ENCODE results near the gene FRMD4A.

FRMD4A gene

DNA sequence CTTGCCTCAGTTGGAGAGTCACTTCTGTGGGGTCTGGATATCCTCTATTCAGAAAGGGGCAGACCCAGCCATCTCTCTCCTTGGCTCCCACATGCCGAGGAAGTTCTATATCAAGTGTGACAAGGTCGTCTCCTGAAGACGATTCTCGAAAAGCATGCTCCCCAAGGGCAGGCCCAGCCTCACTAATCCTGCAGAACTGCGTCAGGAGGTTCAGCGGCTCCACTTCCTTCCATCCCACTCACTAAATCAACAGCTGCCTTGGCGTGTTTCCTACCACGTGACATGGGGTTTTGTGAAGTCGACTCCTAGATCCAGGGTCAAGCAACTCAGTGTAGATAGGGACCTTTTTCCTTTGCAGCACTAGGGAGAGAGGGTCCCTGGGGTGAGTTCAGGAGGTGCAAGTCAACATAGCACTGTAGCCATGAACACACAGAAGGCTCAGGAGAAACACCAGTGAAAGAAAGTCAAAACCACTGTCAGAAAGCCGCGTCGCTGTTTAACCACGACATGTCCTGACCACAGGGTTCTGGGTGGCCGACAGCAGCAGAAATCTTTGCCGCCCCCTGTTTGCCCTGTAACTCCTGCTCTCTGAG, 587.5 kb downstream of the FRMD4A start:
- DNase-seq = no peak

- no peak for DNase-seq
These were observed 589.3 kb downstream of the FRMD4A start for GRCh38 chr10:13741438-13741837.

DNA sequence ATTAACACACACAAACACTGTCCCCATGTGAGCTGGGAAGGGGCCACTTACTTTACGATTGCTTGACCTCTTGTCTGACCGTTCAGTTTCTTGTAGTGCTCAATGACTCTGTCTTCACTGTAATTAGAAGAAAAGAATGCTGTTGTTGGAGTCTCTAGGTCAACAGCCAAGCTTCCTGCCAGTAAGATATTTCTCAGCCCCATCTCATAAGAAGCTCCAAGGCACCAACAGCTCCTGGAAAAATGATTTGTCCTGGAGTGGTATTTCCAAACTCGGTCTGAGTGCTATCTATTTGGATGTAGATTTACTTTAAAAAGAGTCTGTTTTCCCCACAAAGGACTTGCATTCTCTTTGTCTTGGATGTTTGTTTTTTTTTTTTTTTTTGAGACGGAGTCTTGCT, 590.3 kb downstream of the FRMD4A start:
- no peak for DNase-seq

- DNase-seq = peak; percentile 24
These were observed 591.5 kb downstream of the FRMD4A start for GRCh38 chr10:13739183-13739582.

GRCh38 chr10:13736506-13736905, 594.2 kb downstream of the FRMD4A start:
- DNase-seq = no peak

- DNase-seq = no peak
These were observed 596.6 kb downstream of the FRMD4A start for GRCh38 chr10:13734151-13734550.

GRCh38 chr10:13733071-13733470, 597.7 kb downstream of the FRMD4A start:
- no peak for DNase-seq

- no peak for DNase-seq
These were observed 598.3 kb downstream of the FRMD4A start for GRCh38 chr10:13732465-13732881.

DNA sequence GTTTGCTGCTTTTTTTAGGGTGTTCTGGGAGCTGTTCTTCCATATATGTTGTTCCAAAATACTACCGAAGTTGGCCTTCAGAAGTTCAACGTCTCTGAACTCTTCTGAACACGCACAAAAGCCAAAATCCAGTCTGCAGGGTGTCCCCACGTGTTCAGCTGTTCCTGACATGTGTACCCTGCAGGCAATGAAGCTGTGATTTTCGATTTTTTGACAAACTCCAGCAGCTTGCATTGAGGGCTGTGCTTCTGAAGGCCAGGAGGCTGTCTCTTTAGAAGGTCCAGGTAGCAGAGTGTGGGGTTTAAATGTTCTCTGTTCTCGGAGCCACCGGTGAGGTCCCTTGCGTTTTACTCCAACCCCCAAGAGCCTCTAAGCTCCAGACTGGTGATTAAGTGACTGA, 598.9 kb downstream of the FRMD4A start:
- DNase-seq = no peak

DNA sequence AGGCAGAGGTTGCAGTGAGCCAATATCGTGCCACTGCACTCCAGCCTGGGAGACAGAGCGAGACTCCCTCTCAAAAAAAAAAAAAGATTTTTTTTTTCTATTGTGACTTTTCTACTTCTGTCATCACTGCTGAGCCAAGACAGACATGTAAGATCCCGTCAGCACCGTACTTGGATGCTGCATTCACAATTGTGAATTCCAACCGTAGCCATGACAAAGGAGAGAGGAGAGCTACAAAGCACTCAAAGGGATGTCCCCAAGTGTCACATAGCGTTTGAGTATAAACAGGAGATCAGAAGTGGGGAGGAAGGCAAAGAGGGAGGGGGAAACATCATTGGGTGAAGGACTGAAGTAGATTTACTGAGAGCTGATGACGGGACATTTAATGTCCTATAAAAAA, 599.8 kb downstream of the FRMD4A start:
- no peak for DNase-seq

DNA sequence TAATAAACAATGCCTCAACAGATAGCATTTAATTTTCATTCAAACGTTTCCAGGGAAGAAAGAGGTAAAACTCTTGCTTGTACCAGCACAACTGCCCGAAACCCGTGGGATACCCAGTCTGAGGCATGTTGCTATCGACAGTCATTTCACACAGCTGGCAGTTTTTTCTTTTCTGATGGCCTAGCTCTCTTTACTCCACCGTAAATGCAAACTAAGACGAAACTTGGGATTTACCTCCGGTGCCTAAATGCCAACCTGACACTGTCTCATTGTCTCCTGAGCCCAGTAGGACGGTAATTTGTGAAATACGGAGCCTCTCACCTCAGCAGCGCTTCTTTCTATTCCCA, 600.4 kb downstream of the FRMD4A start:
- DNase-seq = no peak

DNA sequence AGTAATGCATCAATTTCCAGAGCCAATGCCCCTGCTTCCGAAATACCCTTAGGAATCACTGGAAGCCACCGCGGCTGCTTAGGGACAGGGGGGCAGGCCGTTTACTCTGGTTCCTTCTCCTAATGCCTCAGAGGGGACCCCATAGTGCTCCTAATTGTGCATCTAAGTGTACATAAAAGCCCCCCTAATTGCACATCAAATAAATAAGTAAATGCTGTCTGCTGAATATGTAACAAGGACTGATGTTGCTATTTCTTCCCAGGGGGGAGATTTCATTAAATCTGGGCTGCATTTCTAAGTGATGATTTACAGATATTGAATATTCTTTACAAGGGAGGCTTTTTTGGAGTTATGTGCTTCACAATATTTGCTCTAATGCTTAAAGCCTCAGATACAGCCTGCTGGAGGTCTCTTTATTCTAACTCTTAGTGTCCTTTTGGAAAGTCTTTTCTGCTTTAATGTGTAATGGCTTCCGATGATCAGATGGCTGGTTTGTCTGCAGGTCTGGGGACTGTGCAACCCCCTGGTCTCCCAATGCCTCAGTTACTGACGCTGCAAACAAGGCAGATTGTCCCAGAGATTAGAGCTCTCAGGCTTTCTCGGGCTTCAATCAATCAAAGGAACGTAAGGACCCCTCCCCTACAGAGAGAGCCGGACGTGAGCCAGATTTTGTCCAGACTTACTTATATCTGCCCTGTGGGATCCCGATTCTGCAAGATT, 601.0 kb downstream of the FRMD4A start:
- DNase-seq = no peak

- no peak for DNase-seq
These were observed 601.7 kb downstream of the FRMD4A start for GRCh38 chr10:13728898-13729535.

- no peak for DNase-seq
These were observed 605.1 kb downstream of the FRMD4A start for GRCh38 chr10:13725594-13725993.

GRCh38 chr10:13724484-13724883, 606.2 kb downstream of the FRMD4A start:
- peak; percentile 72 for DNase-seq

DNA sequence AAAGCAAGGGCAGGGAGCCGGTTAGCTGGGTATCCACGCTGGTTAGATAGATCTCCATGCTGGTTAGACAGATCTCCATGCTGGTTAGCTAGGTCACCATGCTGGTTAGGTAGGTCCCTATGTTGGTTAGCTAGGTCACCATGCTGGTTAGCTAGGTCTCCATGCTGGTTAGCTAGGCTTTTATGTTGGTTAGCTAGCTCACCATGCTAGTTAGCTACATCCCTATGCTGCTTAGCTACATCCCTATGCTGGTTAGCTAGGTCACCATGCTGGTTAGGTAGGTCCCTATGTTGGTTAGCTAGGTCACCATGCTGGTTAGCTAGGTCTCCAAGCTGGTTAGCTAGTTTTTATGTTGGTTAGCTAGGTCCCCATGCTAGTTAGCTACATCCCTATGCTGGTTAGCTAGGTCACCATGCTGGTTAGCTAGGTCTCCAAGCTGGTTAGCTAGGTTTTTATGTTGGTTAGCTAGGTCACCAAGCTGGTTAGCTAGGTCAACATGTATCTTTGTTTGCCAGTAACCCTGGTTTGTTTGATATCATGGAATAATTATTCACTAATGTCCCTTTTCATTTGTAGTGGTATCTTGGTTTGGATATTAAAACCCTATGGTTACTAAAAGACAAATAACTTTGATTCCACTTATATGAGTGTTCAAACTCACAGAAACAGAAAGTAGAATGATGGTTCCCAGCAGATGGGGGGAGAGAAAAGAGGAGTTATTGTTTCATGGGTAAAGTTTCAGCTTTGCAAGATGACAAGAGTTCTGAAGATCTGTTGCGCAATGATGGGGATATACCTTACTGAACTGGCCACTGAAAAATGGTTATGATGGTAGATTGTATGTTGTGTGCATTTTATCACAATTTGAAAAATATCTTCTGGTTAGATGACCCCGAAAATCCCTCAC, 607.7 kb downstream of the FRMD4A start:
- peak; percentile 52 for DNase-seq

DNA sequence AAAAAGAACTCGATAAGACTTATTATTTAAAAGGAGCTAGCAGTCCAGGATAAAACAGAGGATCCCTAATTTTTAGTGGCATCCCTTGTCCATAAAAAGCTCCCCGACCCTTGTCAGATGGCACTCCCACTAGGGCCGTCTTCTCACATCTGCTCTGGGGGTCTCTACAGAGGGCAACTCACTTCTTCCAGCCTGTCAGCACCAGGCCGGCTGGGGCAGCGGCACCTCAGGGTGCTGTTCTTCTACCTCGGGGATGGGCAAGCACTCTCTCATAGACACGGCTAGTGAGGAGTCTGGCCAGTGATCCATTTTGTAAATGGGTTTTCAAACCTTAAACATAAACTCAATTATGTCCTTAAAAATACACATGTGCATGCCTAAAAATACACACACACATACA, 609.2 kb downstream of the FRMD4A start:
- DNase-seq = no peak

- no peak for DNase-seq
These were observed 610.0 kb downstream of the FRMD4A start for GRCh38 chr10:13720699-13721098.

DNA sequence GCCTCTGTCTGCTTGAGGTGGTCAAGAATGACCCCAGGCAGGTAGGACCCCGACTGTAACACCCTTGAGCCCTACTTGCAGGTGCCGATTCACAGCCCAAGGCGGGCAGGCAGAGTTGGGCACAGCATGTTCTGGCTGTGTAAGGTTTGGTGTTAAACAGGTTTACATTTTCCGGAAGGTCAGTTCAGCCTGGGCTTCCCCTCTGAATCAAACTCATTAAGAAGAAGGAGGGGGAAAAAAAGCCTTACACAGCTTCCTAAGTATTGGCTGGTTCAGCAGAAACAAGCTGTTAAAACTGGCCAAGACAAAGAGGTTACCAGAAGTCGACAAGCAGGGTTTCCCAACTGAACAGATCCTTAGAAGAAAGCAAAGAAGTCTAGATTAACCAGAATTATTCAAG, 611.3 kb downstream of the FRMD4A start:
- no peak for DNase-seq

DNA sequence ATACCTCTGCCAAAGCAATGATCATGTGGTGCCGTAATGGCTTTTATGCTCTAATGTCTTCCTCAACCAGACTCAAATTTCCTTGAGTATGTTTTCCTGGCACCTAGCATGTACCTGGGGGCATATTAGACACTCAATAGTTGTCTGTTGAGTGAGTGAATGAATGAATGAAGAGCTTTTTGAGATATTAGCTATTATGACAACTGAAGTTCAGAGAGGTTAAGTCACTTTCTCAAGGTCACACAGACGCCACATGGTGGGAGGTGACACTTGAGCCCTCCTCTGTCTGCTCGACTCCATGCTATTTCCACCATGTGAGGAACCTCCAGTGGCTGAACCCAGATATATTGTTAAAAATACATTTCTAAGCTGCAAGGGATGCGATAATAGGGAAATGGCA, 611.9 kb downstream of the FRMD4A start:
- DNase-seq = no peak

- peak; percentile 93 for DNase-seq
These were observed 612.6 kb downstream of the FRMD4A start for GRCh38 chr10:13717936-13718772.

DNA sequence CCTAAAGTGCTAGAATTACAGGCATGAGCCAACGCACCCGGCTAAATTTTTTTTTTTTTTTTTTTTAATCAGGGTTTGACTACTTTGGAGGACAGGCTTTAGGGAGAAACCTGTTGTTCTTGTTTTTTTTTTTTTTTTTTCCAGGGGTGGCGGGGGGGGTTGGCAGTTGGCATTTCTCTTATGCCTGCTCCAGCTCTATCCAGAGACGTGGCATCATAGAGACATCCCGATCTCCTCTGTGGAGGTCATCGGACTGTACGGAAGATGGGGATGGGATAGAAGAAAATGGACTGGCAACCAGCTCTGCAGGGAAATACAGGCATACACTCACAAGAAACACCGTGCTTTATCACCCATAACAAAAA, 613.2 kb downstream of the FRMD4A start:
- DNase-seq = no peak

All from fibroblast of skin of abdomen (primary cell).